GM12891 (cell line): ENCODE measurements around the gene DCLK1.

Source experiments
- PAX5 ChIP-seq: IDR thresholded peaks from 2 replicates; pipeline ENCODE4 v1.6.1; 2011; ENCODE audit warnings: low read length, moderate library complexity, mild to moderate bottlenecking; ENCODE audit not compliant: insufficient read depth, severe bottlenecking
- POLR2A ChIP-seq: IDR thresholded peaks from 2 replicates; pipeline ENCODE4 v1.6.1; 2011; ENCODE audit warnings: low read depth, low read length, control low read depth
- POLR2AphosphoS5 ChIP-seq: IDR thresholded peaks from 2 replicates; pipeline ENCODE4 v1.6.1; 2011; ENCODE audit warnings: low read depth, low read length, control low read depth
- SPI1 ChIP-seq: IDR thresholded peaks from 2 replicates; pipeline ENCODE4 v1.6.1; 2011; ENCODE audit warnings: low read depth, low read length, control low read depth
- TAF1 ChIP-seq: IDR thresholded peaks from 2 replicates; pipeline ENCODE4 v1.6.1; 2011; ENCODE audit warnings: low read depth, low read length, control low read depth

- no peak for TF ChIP-seq POLR2AphosphoS5
- TF ChIP-seq POLR2A: no peak
- no peak for TF ChIP-seq SPI1
- no peak for TF ChIP-seq TAF1
- no peak for TF ChIP-seq PAX5
These were observed 124.1 kb downstream of the DCLK1 start for GRCh38 chr13:36006894-36007675.
